ENCODE results near the gene PEX5L. TPM values are rescaled to one million over a fixed set of nuclear protein-coding genes. Genes with fewer than 3 reads are reported as not detected.

Gene PEX5L
- total and polyA plus RNA-seq, 2 experiments from 2014 or later = 6.3 to 7.0 TPM

DNA sequence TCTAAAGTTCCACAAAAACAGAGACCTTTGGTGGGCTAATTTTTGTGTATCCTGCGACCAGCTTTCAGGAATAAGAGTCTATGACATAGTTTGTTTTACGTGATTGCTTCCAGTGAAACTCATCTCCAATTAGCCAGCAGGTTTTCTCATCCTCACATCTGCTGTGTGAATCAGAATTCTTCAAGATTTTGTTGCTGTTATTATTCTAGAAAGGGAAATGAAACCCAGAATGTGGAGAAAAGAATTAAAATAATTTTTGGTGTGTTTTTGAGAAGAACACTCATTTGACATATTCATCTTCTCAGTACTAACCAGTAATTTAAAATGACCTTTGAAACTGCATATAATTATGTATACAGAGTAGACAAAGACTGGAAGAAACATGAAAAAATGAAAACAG lies 208.0 kb downstream of the PEX5L start (continued):
- TF ChIP-seq ZNF462 (CRISPR knock-in tag; IDR thresholded peaks at IDR 0.05) = no peak
- TF ChIP-seq NANOG (IDR thresholded peaks at IDR 0.05; ENCODE audit: borderline replicate concordance) = no peak
- TF ChIP-seq JUNB (IDR thresholded peaks at IDR 0.05; ENCODE audit: unreplicated experiment) = no peak

DNA sequence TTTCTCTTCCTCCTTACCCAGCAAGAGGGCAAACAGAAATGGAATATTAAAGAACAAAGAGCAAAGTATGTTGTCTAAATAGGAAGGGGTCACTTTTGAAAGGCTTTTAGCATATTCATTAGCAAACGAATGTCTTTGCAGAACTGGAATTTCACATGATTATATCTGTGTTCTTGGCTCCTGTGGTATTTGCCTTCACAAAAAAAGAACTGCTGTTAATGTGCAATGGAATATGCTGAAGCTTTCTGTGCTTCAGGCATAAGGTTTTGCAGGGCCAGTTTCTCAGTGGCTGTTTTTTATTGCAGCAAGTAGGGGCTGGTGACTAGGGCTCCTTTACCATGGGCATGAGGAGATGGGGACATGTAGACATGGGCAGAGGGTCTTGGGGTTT lies 210.5 kb downstream of the PEX5L start:
- H3K27me3 ChIP-seq (ENCODE audit: insufficient read depth) = no peaks in the 10 kb centered on the region
- no peaks in the 10 kb centered on the region for H3F3A ChIP-seq (replicated peaks; ENCODE audit: low read depth)
- H3K9me2 ChIP-seq (ENCODE audit: insufficient read depth) = peaks cover 4% of the 10 kb centered on the region; the same call in 1 of the 2 replicates
- Mint-ChIP-seq H3K4me3 (no peak overlapping the region), H3K9me3 (no peaks in the 10 kb centered on the region), H3K27ac (peak overlapping the region; percentile 80; the same call in 1 of the 2 replicates), H3K4me1 (peaks cover 27% of the 10 kb centered on the region), H3K27me3 (ENCODE audit: insufficient read depth, low read depth, poor library complexity) (peaks cover 3% of the 10 kb centered on the region), H3K36me3 (ENCODE audit: low read depth) (no peaks in the 10 kb centered on the region)
- no peak overlapping the region for H3K4me3 ChIP-seq
- DNase-seq (ENCODE audit: low spot score) (no peak), ATAC-seq (no peak)
- H3K36me3 ChIP-seq (ENCODE audit: insufficient read depth) = no peaks in the 10 kb centered on the region
- H2AFZ ChIP-seq = no peak overlapping the region
- H3K27ac ChIP-seq (ENCODE audit: low read depth) = no peak overlapping the region
- peak overlapping the region; percentile 7; the same call in 1 of the 2 replicates for H3K4me2 ChIP-seq
- H4K20me1 ChIP-seq (replicated peaks; ENCODE audit: insufficient read depth) = no peaks in the 10 kb centered on the region
- no peaks in the 10 kb centered on the region for H3K79me2 ChIP-seq (replicated peaks; ENCODE audit: insufficient read depth)
- H3K4me1 ChIP-seq (ENCODE audit: insufficient read depth) = peaks cover 12% of the 10 kb centered on the region
- TF ChIP-seq, protein P1, sequence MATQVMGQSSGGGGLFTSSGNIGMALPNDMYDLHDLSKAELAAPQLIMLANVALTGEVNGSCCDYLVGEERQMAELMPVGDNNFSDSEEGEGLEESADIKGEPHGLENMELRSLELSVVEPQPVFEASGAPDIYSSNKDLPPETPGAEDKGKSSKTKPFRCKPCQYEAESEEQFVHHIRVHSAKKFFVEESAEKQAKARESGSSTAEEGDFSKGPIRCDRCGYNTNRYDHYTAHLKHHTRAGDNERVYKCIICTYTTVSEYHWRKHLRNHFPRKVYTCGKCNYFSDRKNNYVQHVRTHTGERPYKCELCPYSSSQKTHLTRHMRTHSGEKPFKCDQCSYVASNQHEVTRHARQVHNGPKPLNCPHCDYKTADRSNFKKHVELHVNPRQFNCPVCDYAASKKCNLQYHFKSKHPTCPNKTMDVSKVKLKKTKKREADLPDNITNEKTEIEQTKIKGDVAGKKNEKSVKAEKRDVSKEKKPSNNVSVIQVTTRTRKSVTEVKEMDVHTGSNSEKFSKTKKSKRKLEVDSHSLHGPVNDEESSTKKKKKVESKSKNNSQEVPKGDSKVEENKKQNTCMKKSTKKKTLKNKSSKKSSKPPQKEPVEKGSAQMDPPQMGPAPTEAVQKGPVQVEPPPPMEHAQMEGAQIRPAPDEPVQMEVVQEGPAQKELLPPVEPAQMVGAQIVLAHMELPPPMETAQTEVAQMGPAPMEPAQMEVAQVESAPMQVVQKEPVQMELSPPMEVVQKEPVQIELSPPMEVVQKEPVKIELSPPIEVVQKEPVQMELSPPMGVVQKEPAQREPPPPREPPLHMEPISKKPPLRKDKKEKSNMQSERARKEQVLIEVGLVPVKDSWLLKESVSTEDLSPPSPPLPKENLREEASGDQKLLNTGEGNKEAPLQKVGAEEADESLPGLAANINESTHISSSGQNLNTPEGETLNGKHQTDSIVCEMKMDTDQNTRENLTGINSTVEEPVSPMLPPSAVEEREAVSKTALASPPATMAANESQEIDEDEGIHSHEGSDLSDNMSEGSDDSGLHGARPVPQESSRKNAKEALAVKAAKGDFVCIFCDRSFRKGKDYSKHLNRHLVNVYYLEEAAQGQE (IDR thresholded peaks at IDR 0.05; ENCODE audit: unreplicated experiment) = no peak
- TF ChIP-seq JUNB (IDR thresholded peaks at IDR 0.05; ENCODE audit: unreplicated experiment) = no peak
- TF ChIP-seq, protein P2, sequence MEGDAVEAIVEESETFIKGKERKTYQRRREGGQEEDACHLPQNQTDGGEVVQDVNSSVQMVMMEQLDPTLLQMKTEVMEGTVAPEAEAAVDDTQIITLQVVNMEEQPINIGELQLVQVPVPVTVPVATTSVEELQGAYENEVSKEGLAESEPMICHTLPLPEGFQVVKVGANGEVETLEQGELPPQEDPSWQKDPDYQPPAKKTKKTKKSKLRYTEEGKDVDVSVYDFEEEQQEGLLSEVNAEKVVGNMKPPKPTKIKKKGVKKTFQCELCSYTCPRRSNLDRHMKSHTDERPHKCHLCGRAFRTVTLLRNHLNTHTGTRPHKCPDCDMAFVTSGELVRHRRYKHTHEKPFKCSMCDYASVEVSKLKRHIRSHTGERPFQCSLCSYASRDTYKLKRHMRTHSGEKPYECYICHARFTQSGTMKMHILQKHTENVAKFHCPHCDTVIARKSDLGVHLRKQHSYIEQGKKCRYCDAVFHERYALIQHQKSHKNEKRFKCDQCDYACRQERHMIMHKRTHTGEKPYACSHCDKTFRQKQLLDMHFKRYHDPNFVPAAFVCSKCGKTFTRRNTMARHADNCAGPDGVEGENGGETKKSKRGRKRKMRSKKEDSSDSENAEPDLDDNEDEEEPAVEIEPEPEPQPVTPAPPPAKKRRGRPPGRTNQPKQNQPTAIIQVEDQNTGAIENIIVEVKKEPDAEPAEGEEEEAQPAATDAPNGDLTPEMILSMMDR (conservative IDR thresholded peaks at IDR 0.05; ENCODE audit: low read depth in 2 of 2) = no peak
- no peak for TF ChIP-seq EZH2phosphoT487 (IDR thresholded peaks at IDR 0.05; ENCODE audit: unreplicated experiment)
- no peak for TF ChIP-seq ZNF331 (CRISPR knock-in tag; IDR thresholded peaks at IDR 0.05; ENCODE audit: low read depth)
- TF ChIP-seq ZNF114 (CRISPR knock-in tag; IDR thresholded peaks at IDR 0.05) = no peak
